HepG2 (cell line): ENCODE data around the gene GAL3ST3. TPM values are rescaled to one million over a fixed set of nuclear protein-coding genes. Genes with fewer than 3 reads are reported as not detected.

ENCODE experiments used
- ATAC-seq: fragments of 200-7000 bp; cut with Tn5 transposase; 3 replicates; pipeline ENCODE4 v1.9.1; 2020; ENCODE audit warnings: mild to moderate bottlenecking, moderate library complexity
- BruUV-seq: library from RNA; stranded (reverse); fragments of 400-500 nt; replicated peaks from 2 replicates; lab custom pipeline; 2021; lab: Mats Ljungman, UMichigan
- CTCF ChIA-PET: fragments of 300-600 bp; formaldehyde crosslinking; extraction: SDS; loops from one replicate; lab custom pipeline; 2021; ENCODE audit warnings: low total read pairs, inconsistent platforms, low intra/inter-chr PET ratio; lab: Yijun Ruan, JAX
- POLR2A ChIA-PET: fragments of 350-600 bp; sonication (Branson Sonifier 250); formaldehyde crosslinking; loops from one replicate; lab custom pipeline; 2020; ENCODE audit warnings: antibody characterized with exemption, inconsistent platforms; lab: Yijun Ruan, JAX
- DNase-seq: peaks from one replicate; pipeline ENCODE4 v3.0.0-alpha.2; 2015; ENCODE audit warnings: low spot score
- FAIRE-seq: peaks from 3 replicates; lab custom pipeline; 2011; peaks lifted over from hg19 to GRCh38; lab: Jason Lieb, UNC
- H2AFZ ChIP-seq: one replicate; pipeline ENCODE4 v1.6.1; 2011; ENCODE audit warnings: low read length, inconsistent platforms
- H3K27ac ChIP-seq: fragments of 300-600 bp; 3 replicates; pipeline ENCODE4 v1.8.0; 2011; ENCODE audit warnings: mixed run types, mild to moderate bottlenecking, mixed read lengths, low read length, inconsistent platforms; ENCODE audit not compliant: insufficient read depth; ENCODE audit errors: extremely low read length
- H3K27me3 ChIP-seq, 2 experiments: fragments of 200-600 bp in 1 of 2; 2 replicates in 1 of 2; 3 replicates in 1 of 2; pipeline versions ENCODE4 v1.6.0 to v1.8.0; 2011; ENCODE audit warnings: low read length in 2 of 2, mild to moderate bottlenecking in 2 of 2, moderate library complexity in 2 of 2, inconsistent platforms in 1 of 2; ENCODE audit not compliant: insufficient read depth in 2 of 2, control insufficient read depth in 1 of 2
- H3K36me3 ChIP-seq, 2 experiments: fragments of 200-600 bp in 1 of 2; replicated peaks in 1 of 2; 2 replicates in 1 of 2; 3 replicates in 1 of 2; pipeline versions ENCODE4 v1.5.1 to v1.8.0; 2011; ENCODE audit warnings: low read length in 2 of 2, inconsistent platforms in 1 of 2; ENCODE audit not compliant: insufficient read depth in 2 of 2, control insufficient read depth in 1 of 2
- H3K4me1 ChIP-seq: 2 replicates; pipeline ENCODE4 v1.5.1; 2012; ENCODE audit warnings: low read length, inconsistent platforms; ENCODE audit not compliant: insufficient read depth
- H3K4me2 ChIP-seq: 2 replicates; pipeline ENCODE4 v1.6.0; 2011; ENCODE audit warnings: low read depth, low read length, inconsistent platforms
- H3K4me3 ChIP-seq, 3 experiments: fragments of 200-600 bp in 1 of 3; sonication (generic), shearing (Covaris generic) in 1 of 3; replicated peaks in 1 of 3; 2 replicates each; pipeline ENCODE4 v1.5.1; 2011 to 2016; ENCODE audit warnings: low read length in 3 of 3, inconsistent platforms in 2 of 3, low read depth in 2 of 3, mild to moderate bottlenecking in 2 of 3, control low read depth in 1 of 3, mixed read lengths in 1 of 3; ENCODE audit not compliant: insufficient read depth in 1 of 3
- H3K79me2 ChIP-seq: one replicate; pipeline ENCODE4 v1.6.1; 2011; ENCODE audit warnings: low read length, inconsistent platforms; ENCODE audit not compliant: insufficient read depth
- H3K9ac ChIP-seq: 2 replicates; pipeline ENCODE4 v1.6.0; 2011; ENCODE audit warnings: mild to moderate bottlenecking, low read depth, low read length, inconsistent platforms; ENCODE audit not compliant: insufficient read depth
- H3K9me3 ChIP-seq: 2 replicates; pipeline ENCODE4 v1.5.1; 2012; ENCODE audit warnings: mild to moderate bottlenecking, low read length
- H4K20me1 ChIP-seq: 2 replicates; pipeline ENCODE4 v1.6.0; 2011; ENCODE audit warnings: inconsistent platforms, mild to moderate bottlenecking, low read length, moderate library complexity; ENCODE audit not compliant: insufficient read depth
- ATF6 ChIP-seq: sonication (generic); formaldehyde crosslinking; conservative IDR thresholded peaks from 2 replicates; pipeline ENCODE4 v1.4.0; 2020; ENCODE audit warnings: missing genetic modification reagents
- FOSL2 ChIP-seq: sonication (generic); formaldehyde crosslinking; IDR thresholded peaks from 2 replicates; pipeline ENCODE4 v1.4.0; 2020; ENCODE audit warnings: missing genetic modification reagents
- HMGA1 ChIP-seq: sonication (generic); formaldehyde crosslinking; conservative IDR thresholded peaks from 2 replicates; pipeline ENCODE4 v1.4.0; 2020; ENCODE audit warnings: missing genetic modification reagents
- WGBS: methylation state at CpG from one replicate; pipeline ENCODE4 v1.1.6; 2017; ENCODE audit warnings: low lambda C conversion rate; 5-methylcytosine and 5-hydroxymethylcytosine counted together
- in situ Hi-C: cut with HindIII; loops from 2 replicates; pipeline ENCODE4 v1.10.0; 2017; ENCODE audit warnings: low pct_unique_long_range_greater_than_20kb; ENCODE audit not compliant: extremely low pct_ligation_motif_present
- intact Hi-C: fragments of 100-400 bp; cut with micrococcal nuclease; formaldehyde crosslinking; loops from one replicate; pipeline ENCODE4 v1.10.0; 2022; ENCODE audit not compliant: unreplicated experiment
- polyA plus RNA-seq, 8 experiments: library from polyadenylated mRNA; depleted of rRNA in 3 of 8; stranded (reverse) in 7 of 8; unstranded in 1 of 8; fragments of >200 nt; fragmentation: Illumina TruSeq in 4 of 8; extraction: Trizol in 4 of 8; gene quantifications; 2 replicates each; pipeline versions ENCODE4 v1.2.1 to v1.2.3, GENCODE V29; 2011 to 2016; ENCODE audit warnings: low read depth in 4 of 8, missing spikeins in 1 of 8, mixed read lengths in 1 of 8; ENCODE audit not compliant: insufficient read depth in 1 of 8
- total RNA-seq, 5 experiments: library from RNA; depleted of rRNA; stranded (reverse); fragments of >200 nt; fragmentation: Illumina TruSeq; extraction: Trizol; gene quantifications; 2 replicates each; pipeline ENCODE4 v1.2.3, GENCODE V29; 2016; ENCODE audit warnings: low read depth in 1 of 5

The GAL3ST3 gene
- total and polyA plus RNA-seq, 2 of the 13 experiments (the other 11 are each of a cell fraction or from before 2014, with no cell fraction given), result not detected

- in situ Hi-C loops (no loop called here), intact Hi-C loops (no loop called here)
- H3K4me3 ChIP-seq, result no peak overlapping the region
- H3K79me2 ChIP-seq, result no peaks in the 10 kb centered on the region
- H3K4me1 ChIP-seq, result peaks cover 8% of the 10 kb centered on the region; the same call in 1 of the 2 replicates
- no peak overlapping the region for H3K27ac ChIP-seq
- BruUV-seq, result no TSS peak
- H2AFZ ChIP-seq, result no peak overlapping the region
- FAIRE-seq, result no peak
- no peaks in the 10 kb centered on the region for H3K9me3 ChIP-seq
- H3K9ac ChIP-seq, result no peak overlapping the region
- H4K20me1 ChIP-seq, result no peaks in the 10 kb centered on the region
- no peaks in the 10 kb centered on the region for H3K36me3 ChIP-seq
- H3K4me2 ChIP-seq, result no peak overlapping the region
- 23% methylated on average over 5 of the region's 5 CpGs for WGBS
- POLR2A ChIA-PET, result interaction anchor here (1.0 kb wide), 1 partner anchor 9 kb away, joined by 3 read pairs; no protein-coding TSS in a partner anchor
- ATAC-seq, result no peak
- no peak for TF ChIP-seq HMGA1 (CRISPR knock-in tag)
- peak; percentile 35; the same call in 1 of the 2 replicates for TF ChIP-seq FOSL2 (CRISPR knock-in tag)
- DNase-seq, result no peak
- peaks cover 5% of the 10 kb centered on the region in 2 experiments; a peak in 1 of 5 replicates for H3K27me3 ChIP-seq
- CTCF ChIA-PET, result no interaction called here
Observed at GRCh38 chr11:66036334-66036710, 12.6 kb downstream of the GAL3ST3 start.

GRCh38 chr11:66035653-66036333, 13.2 kb downstream of the GAL3ST3 start:
- TF ChIP-seq ATF6 (CRISPR knock-in tag), result no peak
- 34% methylated on average over 5 of the region's 9 CpGs for WGBS
- CTCF ChIA-PET, result no interaction called here
- no peaks in the 10 kb centered on the region for H4K20me1 ChIP-seq
- H3K4me2 ChIP-seq, result no peak overlapping the region
- no peak overlapping the region for H3K9ac ChIP-seq
- no peak for DNase-seq
- H3K4me1 ChIP-seq, result peaks cover 8% of the 10 kb centered on the region; the same call in 1 of the 2 replicates
- intact Hi-C loops, result no loop called here
- no peak for FAIRE-seq
- no peak overlapping the region for H3K4me3 ChIP-seq
- BruUV-seq, result no TSS peak
- H3K36me3 ChIP-seq, result no peaks in the 10 kb centered on the region
- no peaks in the 10 kb centered on the region for H3K79me2 ChIP-seq
- H3K9me3 ChIP-seq, result no peaks in the 10 kb centered on the region
- no peak overlapping the region for H2AFZ ChIP-seq
- POLR2A ChIA-PET, result interaction anchor here (1.0 kb wide), 1 partner anchor 9 kb away, joined by 3 read pairs; no protein-coding TSS in a partner anchor
- no peak for ATAC-seq
- no peak overlapping the region for H3K27ac ChIP-seq
- peaks cover 4 to 5% of the 10 kb centered on the region in 2 experiments; a peak in 1 of 5 replicates for H3K27me3 ChIP-seq
- in situ Hi-C loops, result no loop called here
